Measurements from ENCODE around the gene TMEM244.

GRCh38 chr6:129786548-129786947 lies 74.6 kb downstream of the TMEM244 start:
- TF ChIP-seq CTCF (IDR thresholded peaks at IDR 0.05 in 8 of 11, conservative IDR thresholded peaks at IDR 0.05 in 3 of 11) = no peak
- no peak for TF ChIP-seq POLR2AphosphoS5 (IDR thresholded peaks at IDR 0.05)
- no peak for TF ChIP-seq POLR2A (IDR thresholded peaks at IDR 0.05)
